ENCODE results near the gene SIPA1L3.

Gene SIPA1L3

DNA sequence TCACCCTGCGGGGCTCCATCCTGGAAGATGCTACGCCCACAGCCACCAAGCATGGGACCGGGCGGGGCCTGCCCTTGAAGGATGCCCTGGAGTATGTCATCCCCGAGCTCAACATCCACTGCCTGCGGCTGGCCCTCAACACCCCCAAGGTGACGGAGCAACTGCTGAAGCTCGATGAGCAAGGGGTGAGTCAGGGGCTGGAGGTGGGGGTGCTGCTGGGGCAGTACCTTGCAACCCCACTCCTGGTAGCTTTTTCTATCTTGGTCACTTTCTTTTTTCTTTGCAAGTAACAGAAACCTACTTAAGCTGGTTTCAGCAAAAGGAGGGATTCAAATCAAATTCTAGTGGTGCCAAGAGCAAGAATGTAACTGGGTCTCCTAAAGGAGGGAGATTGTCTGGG, 193.0 kb downstream of the SIPA1L3 start:
- H3K27me3 ChIP-seq (ENCODE audit: control insufficient read depth, insufficient read depth, low read length, poor library complexity, severe bottlenecking) = no peaks in the 10 kb centered on the region
- no peak overlapping the region for H3K27ac ChIP-seq (ENCODE audit: insufficient read depth, low read depth, low read length, poor library complexity, severe bottlenecking)
- H3K4me3 ChIP-seq (ENCODE audit: insufficient read depth, low read depth, low read length) = no peak overlapping the region
- H3K9me3 ChIP-seq (ENCODE audit: control insufficient read depth, low read length) = no peaks in the 10 kb centered on the region
- no peaks in the 10 kb centered on the region for H3K4me1 ChIP-seq (ENCODE audit: control insufficient read depth, insufficient read depth, low read length)
- 96% methylated on average over 8 of the region's 8 CpGs for WGBS, 2 experiments
- peaks cover 11% of the 10 kb centered on the region for H3K36me3 ChIP-seq (ENCODE audit: control insufficient read depth, insufficient read depth, low read length)

DNA sequence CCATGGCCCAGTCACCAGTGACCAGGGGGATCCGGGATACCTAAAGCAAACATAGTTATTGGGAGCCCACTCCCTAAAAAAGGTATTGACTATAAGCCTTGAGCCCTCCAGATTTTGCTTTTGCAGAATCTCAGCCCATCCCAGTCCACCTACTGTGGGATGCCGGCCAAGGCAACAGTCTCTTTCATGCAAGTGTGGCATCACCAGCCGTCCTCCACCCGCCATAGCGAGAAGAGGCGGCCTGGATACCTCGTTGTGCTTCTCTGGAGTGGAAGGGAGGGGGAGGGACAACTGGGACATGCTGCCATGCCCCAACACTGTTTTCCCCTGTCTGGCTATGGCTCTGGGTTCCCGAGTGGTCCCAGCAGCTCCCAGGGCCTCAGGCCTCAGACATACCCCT, 193.6 kb downstream of the SIPA1L3 start:
- Histone ChIP-seq H3K4me3 (ENCODE audit: insufficient read depth, low read depth, low read length) (no peak overlapping the region), H3K27ac (ENCODE audit: insufficient read depth, low read depth, low read length, poor library complexity, severe bottlenecking) (no peak overlapping the region), H3K27me3 (ENCODE audit: control insufficient read depth, insufficient read depth, low read length, poor library complexity, severe bottlenecking) (no peaks in the 10 kb centered on the region), H3K4me1 (ENCODE audit: control insufficient read depth, insufficient read depth, low read length) (no peaks in the 10 kb centered on the region), H3K9me3 (ENCODE audit: control insufficient read depth, low read length) (no peaks in the 10 kb centered on the region), H3K36me3 (ENCODE audit: control insufficient read depth, insufficient read depth, low read length) (peaks cover 11% of the 10 kb centered on the region)
- WGBS, 2 experiments = 96% methylated on average over 8 of the region's 8 CpGs

DNA sequence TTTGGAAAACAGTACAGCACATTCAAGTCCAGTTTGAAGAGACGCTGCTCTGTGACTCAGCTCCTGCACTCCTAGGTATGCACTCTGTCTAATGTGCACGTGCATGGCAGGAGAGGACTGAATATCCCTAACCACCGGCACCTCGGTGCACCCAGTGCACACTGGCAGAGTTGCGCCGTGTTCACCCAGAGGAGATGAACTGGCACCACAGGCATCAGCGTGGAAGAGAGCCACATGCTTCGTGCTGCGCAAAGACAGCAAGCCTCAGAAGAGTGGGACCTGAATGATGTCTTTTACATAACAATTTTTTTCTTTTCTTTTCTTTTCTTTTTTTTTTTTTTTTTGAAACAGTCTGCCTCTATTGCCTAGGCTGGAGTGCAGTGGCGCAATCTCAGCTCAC, 194.7 kb downstream of the SIPA1L3 start:
- Histone ChIP-seq H3K9me3 (ENCODE audit: control insufficient read depth, low read length) (no peaks in the 10 kb centered on the region), H3K4me1 (ENCODE audit: control insufficient read depth, insufficient read depth, low read length) (no peaks in the 10 kb centered on the region), H3K27ac (ENCODE audit: insufficient read depth, low read depth, low read length, poor library complexity, severe bottlenecking) (no peak overlapping the region), H3K4me3 (ENCODE audit: insufficient read depth, low read depth, low read length) (no peak overlapping the region), H3K36me3 (ENCODE audit: control insufficient read depth, insufficient read depth, low read length) (peaks cover 12% of the 10 kb centered on the region), H3K27me3 (ENCODE audit: control insufficient read depth, insufficient read depth, low read length, poor library complexity, severe bottlenecking) (no peaks in the 10 kb centered on the region)
- 94 to 95% methylated on average over 10 of the region's 10 CpGs for WGBS, 2 experiments

DNA sequence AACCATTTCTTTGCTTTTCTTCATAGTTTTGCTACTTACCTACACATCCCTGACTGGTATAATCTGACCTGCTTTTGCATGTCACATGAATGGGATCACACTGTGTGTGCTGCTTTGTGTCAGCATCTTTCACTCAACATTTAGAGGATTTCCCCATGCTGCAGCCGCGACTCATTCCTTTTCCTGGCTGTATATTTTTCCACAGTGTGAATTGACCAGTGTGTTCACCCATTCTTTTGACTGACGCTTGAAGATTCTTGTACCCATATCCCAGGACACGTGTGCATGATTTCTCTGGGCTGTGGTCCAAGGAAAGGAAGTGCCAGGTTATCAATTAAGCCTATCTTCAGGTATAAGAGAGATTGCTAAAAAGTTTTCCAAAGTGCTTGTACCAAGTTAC, 198.6 kb downstream of the SIPA1L3 start:
- Histone ChIP-seq H3K36me3 (ENCODE audit: control insufficient read depth, insufficient read depth, low read length) (peaks cover 13% of the 10 kb centered on the region), H3K27me3 (ENCODE audit: control insufficient read depth, insufficient read depth, low read length, poor library complexity, severe bottlenecking) (no peaks in the 10 kb centered on the region), H3K27ac (ENCODE audit: insufficient read depth, low read depth, low read length, poor library complexity, severe bottlenecking) (no peak overlapping the region), H3K4me3 (ENCODE audit: insufficient read depth, low read depth, low read length) (no peak overlapping the region), H3K4me1 (ENCODE audit: control insufficient read depth, insufficient read depth, low read length) (no peaks in the 10 kb centered on the region), H3K9me3 (ENCODE audit: control insufficient read depth, low read length) (no peaks in the 10 kb centered on the region)
- 92 to 94% methylated on average over 4 of the region's 4 CpGs for WGBS, 2 experiments

DNA sequence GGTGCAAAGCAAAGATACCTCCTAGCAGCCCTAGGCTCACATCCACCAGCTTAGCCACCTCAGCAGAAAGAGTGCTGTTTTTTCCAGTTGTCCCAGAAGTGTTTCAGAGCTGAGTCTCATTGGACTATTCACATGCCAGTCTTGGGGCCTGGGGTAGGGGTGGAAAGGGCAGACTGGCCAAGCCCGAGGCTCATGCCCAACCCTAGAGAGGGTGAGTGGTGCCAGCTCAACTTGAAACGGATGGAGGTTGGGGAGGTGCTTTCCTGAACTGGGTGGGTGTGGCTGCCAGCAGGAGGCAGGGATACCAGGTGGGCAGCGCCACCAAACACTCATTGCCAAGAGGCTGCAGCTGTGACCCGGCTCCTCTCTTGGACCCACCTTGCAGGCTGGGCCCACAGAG, 200.1 kb downstream of the SIPA1L3 start:
- WGBS, 2 experiments = 93 to 96% methylated on average over 4 of the region's 4 CpGs

DNA sequence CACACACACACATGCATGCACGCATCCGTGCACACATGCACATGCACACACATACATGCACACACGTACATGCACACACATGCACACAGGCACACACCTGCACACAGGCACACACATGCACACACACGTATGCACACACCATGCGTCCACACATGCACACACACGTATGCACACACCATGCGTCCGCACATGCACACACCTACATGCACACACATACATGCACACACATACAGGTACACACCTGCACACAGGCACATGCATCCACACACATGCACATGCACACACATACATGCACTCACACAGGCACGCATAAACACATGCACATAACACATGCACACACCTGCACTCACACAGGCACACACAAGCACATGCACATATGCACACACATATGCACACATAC, 204.9 kb downstream of the SIPA1L3 start:
- peaks cover 20% of the 10 kb centered on the region for H3K36me3 ChIP-seq (ENCODE audit: control insufficient read depth, insufficient read depth, low read length)
- H3K27ac ChIP-seq (ENCODE audit: insufficient read depth, low read depth, low read length, poor library complexity, severe bottlenecking) = no peak overlapping the region
- 89 to 95% methylated on average over 9 of the region's 9 CpGs for WGBS, 2 experiments

More for the DNA sequence above, 200.1 kb downstream of the SIPA1L3 start:
- Histone ChIP-seq H3K27me3 (ENCODE audit: control insufficient read depth, insufficient read depth, low read length, poor library complexity, severe bottlenecking) (no peaks in the 10 kb centered on the region), H3K4me3 (ENCODE audit: insufficient read depth, low read depth, low read length) (no peak overlapping the region), H3K36me3 (ENCODE audit: control insufficient read depth, insufficient read depth, low read length) (peaks cover 23% of the 10 kb centered on the region), H3K9me3 (ENCODE audit: control insufficient read depth, low read length) (no peaks in the 10 kb centered on the region), H3K27ac (ENCODE audit: insufficient read depth, low read depth, low read length, poor library complexity, severe bottlenecking) (no peak overlapping the region), H3K4me1 (ENCODE audit: control insufficient read depth, insufficient read depth, low read length) (no peaks in the 10 kb centered on the region)

DNA sequence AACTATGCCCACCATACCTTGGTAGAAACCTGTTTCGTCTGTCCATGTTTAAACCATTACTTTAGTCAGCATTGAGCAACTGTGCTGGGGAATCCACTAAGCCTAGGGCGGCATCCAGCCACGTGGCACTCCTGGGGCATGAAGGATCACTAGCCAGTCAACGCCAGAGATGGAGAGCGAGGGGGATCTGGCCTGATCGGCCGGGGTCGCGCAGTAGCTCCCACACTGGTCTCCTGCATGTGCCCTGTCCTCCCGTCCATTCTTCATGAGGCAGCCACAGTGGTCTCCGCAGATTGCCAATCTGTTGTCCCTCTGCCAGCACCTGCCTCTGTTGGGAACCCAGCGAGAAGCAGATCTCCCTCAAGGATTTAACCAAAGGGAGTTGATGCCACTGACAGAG, 207.6 kb downstream of the SIPA1L3 start:
- Histone ChIP-seq H3K9me3 (ENCODE audit: control insufficient read depth, low read length) (no peaks in the 10 kb centered on the region), H3K27ac (ENCODE audit: insufficient read depth, low read depth, low read length, poor library complexity, severe bottlenecking) (no peak overlapping the region), H3K4me1 (ENCODE audit: control insufficient read depth, insufficient read depth, low read length) (no peaks in the 10 kb centered on the region), H3K27me3 (ENCODE audit: control insufficient read depth, insufficient read depth, low read length, poor library complexity, severe bottlenecking) (no peaks in the 10 kb centered on the region), H3K36me3 (ENCODE audit: control insufficient read depth, insufficient read depth, low read length) (peaks cover 20% of the 10 kb centered on the region), H3K4me3 (ENCODE audit: insufficient read depth, low read depth, low read length) (no peak overlapping the region)
- 94 to 95% methylated on average over 12 of the region's 12 CpGs for WGBS, 2 experiments

More for the DNA sequence above, 204.9 kb downstream of the SIPA1L3 start:
- Histone ChIP-seq H3K4me1 (ENCODE audit: control insufficient read depth, insufficient read depth, low read length) (no peaks in the 10 kb centered on the region), H3K9me3 (ENCODE audit: control insufficient read depth, low read length) (no peaks in the 10 kb centered on the region), H3K4me3 (ENCODE audit: insufficient read depth, low read depth, low read length) (no peak overlapping the region), H3K27me3 (ENCODE audit: control insufficient read depth, insufficient read depth, low read length, poor library complexity, severe bottlenecking) (no peaks in the 10 kb centered on the region)

- 86 to 89% methylated on average over 4 of the region's 4 CpGs for WGBS, 2 experiments
- no peaks in the 10 kb centered on the region for H3K4me1 ChIP-seq (ENCODE audit: control insufficient read depth, insufficient read depth, low read length)
- no peaks in the 10 kb centered on the region for H3K9me3 ChIP-seq (ENCODE audit: control insufficient read depth, low read length)
- no peak overlapping the region for H3K4me3 ChIP-seq (ENCODE audit: insufficient read depth, low read depth, low read length)
- H3K36me3 ChIP-seq (ENCODE audit: control insufficient read depth, insufficient read depth, low read length) = peaks cover 26% of the 10 kb centered on the region
- no peaks in the 10 kb centered on the region for H3K27me3 ChIP-seq (ENCODE audit: control insufficient read depth, insufficient read depth, low read length, poor library complexity, severe bottlenecking)
- no peak overlapping the region for H3K27ac ChIP-seq (ENCODE audit: insufficient read depth, low read depth, low read length, poor library complexity, severe bottlenecking)
Observed at GRCh38 chr19:38115271-38115802, 208.3 kb downstream of the SIPA1L3 start.

GRCh38 chr19:38118176-38118575, 211.2 kb downstream of the SIPA1L3 start:
- H3K4me3 ChIP-seq (ENCODE audit: insufficient read depth, low read depth, low read length) = no peak overlapping the region
- no peaks in the 10 kb centered on the region for H3K27me3 ChIP-seq (ENCODE audit: control insufficient read depth, insufficient read depth, low read length, poor library complexity, severe bottlenecking)
- H3K27ac ChIP-seq (ENCODE audit: insufficient read depth, low read depth, low read length, poor library complexity, severe bottlenecking) = no peak overlapping the region
- H3K36me3 ChIP-seq (ENCODE audit: control insufficient read depth, insufficient read depth, low read length) = peaks cover 29% of the 10 kb centered on the region
- 88 to 90% methylated on average over 9 of the region's 9 CpGs for WGBS, 2 experiments
- H3K9me3 ChIP-seq (ENCODE audit: control insufficient read depth, low read length) = peaks cover 4% of the 10 kb centered on the region
- no peaks in the 10 kb centered on the region for H3K4me1 ChIP-seq (ENCODE audit: control insufficient read depth, insufficient read depth, low read length)

DNA sequence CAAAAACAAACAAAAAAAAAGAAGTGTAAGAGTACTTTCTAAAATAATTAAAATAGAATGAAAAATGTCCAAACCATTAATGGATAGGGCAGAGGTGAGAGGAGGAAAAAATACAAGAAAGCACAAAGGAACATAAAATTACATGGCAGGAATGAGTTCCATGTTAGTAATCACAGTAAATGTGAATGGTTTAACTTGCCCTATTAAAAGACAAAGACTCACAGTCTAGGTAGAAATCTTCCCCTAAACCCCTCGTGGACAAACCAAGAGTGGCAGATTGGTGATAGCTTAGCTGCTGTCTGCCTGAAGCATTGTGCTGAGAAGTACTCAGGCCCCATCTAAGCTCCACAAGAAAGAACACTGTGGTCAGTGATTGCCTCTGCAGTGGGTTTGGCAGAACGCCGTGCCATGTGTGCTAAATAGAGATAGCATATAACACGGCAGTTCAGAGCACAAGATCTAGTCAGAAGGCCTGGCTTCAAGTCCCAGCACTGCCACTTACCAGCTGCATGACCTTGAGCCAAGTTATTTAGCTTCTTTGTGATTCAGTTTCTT, 213.5 kb downstream of the SIPA1L3 start:
- Histone ChIP-seq H3K4me1 (ENCODE audit: control insufficient read depth, insufficient read depth, low read length) (no peaks in the 10 kb centered on the region), H3K4me3 (ENCODE audit: insufficient read depth, low read depth, low read length) (no peak overlapping the region), H3K9me3 (ENCODE audit: control insufficient read depth, low read length) (peaks cover 4% of the 10 kb centered on the region), H3K27ac (ENCODE audit: insufficient read depth, low read depth, low read length, poor library complexity, severe bottlenecking) (no peak overlapping the region), H3K27me3 (ENCODE audit: control insufficient read depth, insufficient read depth, low read length, poor library complexity, severe bottlenecking) (no peaks in the 10 kb centered on the region), H3K36me3 (ENCODE audit: control insufficient read depth, insufficient read depth, low read length) (peaks cover 34% of the 10 kb centered on the region)
- WGBS, 2 experiments = 96 to 99% methylated on average over 4 of the region's 4 CpGs
